Activated CD8-positive, alpha-beta memory T cell treated with anti-CD3 and anti-CD28 coated beads, Interleukin-2, amount 50 U/mL, for 1 hour (primary cell): ENCODE measurements around the gene DNAJC7.

Source experiments
- DNase-seq: peaks from one replicate; pipeline ENCODE4 v3.0.0-alpha.2; 2020; ENCODE audit errors: extremely low read depth

Gene DNAJC7, protein sequence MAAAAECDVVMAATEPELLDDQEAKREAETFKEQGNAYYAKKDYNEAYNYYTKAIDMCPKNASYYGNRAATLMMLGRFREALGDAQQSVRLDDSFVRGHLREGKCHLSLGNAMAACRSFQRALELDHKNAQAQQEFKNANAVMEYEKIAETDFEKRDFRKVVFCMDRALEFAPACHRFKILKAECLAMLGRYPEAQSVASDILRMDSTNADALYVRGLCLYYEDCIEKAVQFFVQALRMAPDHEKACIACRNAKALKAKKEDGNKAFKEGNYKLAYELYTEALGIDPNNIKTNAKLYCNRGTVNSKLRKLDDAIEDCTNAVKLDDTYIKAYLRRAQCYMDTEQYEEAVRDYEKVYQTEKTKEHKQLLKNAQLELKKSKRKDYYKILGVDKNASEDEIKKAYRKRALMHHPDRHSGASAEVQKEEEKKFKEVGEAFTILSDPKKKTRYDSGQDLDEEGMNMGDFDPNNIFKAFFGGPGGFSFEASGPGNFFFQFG

DNA sequence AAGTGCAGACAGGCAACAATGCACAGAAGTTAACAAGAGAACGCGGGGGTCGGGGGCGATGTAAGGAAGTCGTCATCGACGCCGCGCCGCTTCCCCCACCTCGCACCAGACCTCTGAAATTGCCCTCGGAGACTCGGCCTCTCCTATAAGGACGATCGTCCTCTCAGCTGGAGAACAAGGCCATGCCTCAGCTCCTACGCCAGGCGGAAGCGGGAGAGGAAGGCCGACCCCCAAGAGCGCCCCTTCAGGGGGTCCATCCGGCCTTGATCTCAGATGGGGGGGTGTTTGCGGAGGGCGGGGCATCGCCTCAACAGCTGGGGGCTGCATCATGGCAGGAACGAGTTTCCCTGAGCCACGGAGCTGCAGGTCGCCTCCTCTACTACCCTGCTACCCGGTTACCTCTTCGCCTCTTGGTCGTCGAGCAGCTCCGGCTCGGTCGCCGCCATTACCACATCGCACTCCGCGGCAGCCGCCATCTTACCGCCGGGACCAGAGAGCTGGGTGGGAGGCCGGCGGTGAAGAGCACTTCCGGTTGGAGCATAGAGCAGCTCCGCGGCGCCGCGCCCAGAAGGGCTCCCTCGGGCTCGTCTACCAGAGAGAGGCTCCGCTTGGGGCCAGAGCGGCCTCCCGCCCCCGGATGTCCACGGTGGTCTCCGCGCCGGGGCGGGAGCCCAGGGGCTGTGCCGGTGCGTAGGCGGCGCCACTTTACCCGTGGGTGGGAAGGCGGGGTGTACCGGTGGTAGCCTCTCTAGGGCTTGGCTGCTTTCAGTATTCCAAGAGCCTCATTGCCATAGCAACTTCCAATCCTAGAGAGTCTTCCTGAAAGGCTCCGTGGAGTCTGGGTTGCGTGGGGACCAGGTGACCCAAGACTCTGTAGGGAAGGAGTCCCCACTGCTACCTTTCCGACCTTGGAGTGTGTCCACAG lies at the start of gene DNAJC7:
TSS of gene DNAJC7 (minus strand) at position 499 of the 925 bp plus-strand sequence. CDS start at position 476, 23 bp downstream.
- peak; percentile 66 for DNase-seq

DNA sequence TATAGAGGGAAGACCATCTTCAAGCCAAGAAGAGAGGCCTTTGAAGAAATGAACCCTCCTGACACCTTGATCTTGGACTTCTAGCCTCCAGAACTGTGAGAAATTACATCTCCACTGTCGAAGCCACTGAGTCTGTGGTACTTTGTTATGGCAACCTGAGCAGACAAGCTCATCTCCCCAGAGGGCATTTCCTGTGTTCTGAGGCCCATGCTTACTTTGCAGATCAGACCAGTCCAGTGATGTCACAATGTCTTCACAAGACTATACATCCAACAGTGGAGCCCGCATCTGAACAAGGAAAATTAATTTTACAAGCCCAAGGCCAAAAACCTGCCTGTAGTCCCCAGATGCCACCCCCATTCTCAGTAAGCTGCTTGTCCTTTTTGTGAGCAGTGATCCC lies 48.0 kb upstream of the DNAJC7 start:
- DNase-seq: no peak

DNA sequence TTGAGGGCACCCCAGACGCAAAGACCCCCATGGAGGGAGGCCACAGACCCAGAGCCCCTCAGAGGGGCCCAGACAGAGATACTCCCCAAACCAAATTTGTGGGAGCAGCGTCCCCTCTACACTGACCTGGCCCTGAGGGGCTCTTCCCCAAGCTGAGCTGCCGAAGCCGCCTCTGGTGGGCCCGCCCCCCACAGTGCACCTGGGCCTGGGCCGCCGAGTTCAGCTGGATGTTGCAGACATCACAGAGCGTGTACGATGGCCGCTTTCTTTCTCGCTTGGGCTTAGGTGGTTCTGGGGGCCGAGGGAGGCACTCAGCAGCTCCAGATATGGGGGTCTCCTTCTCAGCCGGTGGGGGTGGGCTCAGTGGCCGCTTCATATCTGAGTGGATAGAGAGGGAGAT lies 45.4 kb upstream of the DNAJC7 start:
- no peak for DNase-seq

DNA sequence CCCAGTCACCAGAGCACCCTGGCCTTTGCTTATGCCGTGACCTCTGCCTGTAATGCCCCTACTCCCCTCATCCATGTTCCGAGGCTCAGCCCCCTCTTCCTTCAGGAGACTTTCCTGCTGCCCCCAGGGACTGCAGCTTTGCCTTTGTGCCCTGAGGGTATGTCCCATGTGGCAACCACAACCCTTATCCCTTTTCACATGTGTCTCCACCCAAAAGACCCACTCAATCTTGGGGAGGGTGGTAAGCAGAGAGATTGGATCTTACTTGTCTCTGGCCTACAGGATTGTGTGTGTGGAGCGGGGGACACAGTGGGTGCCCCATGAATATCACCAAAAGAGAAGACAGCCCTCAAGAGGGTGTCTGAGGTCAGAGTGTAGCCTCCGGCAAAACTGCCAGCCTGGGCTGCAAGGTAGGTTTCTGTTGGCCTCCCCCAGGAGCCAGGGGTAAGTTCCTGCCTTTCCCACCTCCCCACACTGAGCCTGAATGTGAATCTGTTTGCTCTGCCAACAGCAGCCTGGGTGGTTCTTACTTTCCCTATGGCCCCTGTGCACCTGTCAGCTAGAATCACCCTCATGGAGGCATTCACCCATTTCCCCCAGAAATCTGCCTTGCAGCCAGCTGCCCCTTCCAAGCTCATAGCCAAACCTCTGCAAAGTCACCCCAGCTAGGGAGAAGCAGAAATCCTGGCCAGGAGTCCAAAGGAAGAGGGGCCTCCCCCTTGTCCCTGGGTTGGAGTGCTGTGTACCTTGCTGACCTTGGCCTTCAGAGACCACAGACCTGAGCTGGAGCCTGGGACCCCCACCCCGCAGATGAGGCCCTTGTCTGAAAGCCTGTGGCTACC lies 44.6 kb upstream of the DNAJC7 start:
- no peak for DNase-seq

DNA sequence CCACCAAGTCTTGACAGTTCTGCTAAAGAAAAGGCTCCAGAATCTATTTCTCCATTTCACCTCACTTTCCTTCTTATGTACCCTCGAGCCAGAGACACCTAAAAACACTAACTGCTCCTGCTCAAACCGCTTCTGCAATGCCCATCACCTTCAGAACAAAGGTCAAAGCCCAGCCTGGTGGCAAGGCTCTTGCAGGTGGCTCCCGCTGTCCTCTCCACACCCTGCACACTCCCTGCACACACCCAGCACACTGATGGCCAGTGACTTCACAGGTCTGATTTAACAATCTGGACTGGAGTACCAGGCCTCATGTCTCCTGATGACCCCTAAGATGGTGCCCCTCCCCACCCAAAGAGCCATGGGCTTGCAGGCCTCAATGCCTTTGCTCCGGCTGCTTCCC lies 43.0 kb upstream of the DNAJC7 start:
- DNase-seq: no peak

DNA sequence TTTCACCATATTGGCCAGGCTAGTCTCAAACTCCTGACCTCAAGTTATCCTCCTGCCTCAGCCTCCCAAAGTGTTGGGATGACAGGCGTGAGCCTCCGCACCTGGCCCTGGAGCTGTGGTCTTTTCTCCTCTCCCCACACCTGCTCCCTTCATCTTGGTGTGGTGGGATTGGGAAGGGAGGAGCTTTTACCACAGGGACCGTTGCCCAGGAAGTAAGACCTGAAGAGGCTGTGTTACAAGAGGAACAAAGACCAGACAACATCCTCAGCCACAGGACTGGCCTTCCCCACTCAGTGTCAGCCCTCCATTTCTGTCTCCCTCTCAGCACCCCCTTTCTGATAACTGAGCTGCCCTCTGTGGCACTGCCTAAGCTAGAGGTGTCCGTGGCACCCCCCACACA lies 42.6 kb upstream of the DNAJC7 start:
- no peak for DNase-seq

DNA sequence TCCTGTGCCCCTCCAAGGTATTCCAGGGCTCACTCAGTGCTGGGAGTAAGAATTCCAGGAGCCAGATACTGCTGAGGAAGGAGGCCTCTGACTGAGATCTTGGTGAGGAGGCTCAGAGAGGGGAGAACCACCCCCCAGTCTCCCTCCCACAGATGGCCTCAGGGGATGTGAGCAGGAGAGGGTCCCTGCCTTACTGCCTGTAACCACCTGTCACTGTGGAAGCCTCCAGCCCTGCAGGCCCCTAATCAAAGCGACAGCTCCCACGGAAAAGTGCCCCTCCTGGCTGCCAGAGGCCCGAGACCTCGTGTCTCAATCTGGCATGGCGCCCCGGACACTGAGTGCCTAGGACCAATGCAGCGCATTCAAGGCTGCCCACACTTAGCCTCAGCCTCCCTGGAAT lies 40.8 kb upstream of the DNAJC7 start:
- DNase-seq: no peak

DNA sequence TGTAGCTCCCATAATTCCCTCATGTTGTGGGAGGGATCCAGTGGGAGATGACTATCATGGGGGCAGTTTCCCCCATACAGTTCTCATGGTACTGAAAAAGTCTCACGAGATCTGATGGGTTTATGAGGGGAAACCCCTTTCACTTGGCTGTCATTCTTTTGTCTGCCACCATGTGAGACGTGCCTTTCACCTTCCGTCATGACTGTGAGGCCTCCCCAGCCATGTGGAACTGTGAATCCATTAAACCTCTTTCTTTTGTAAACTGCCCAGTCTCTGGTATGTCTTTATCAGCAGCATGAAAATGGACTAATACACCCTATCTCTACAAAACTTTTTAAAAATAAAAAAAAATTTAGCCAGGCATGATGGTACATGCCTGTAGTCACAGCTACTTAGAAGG lies 39.4 kb upstream of the DNAJC7 start:
- no peak for DNase-seq

DNA sequence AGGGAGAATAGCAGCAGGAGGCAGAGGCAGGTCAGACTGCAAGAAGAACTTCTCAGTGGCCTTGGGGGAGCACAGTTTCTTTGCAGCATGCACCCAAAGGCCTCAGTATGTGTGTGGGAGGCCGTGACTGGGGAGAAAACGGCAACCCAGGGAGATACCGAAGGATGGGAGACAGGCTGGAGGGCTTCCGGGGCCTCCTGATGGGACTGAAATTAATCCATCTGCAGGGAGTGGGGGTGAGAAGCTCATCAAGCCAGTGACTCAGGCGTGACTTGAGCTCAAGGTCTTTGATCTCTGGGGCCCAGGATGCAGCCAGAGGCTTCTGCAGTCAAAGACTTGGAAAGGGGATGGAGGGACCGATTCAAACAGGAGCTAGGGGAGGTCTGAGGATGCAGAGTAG lies 38.3 kb upstream of the DNAJC7 start:
- no peak for DNase-seq

DNA sequence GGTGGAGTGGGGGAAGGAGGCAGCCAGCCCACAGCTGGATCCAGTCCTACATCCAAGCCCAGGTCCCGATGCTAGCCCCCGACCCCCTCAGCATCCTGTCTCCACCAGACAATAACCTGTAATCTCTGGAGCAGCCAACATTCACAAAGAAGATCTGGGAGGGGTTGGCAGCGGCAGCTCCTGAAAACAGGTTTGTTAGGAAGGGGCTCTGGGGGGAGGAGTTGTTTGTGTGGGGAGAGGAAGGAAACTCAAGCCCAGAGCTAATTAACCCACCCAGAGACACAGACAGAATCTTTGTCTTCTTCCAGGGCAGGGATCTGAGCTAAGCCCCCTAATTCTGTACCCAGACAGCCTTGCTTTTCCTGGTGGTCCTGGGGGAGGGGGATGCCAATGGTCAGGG lies 37.8 kb upstream of the DNAJC7 start:
- DNase-seq: no peak

DNA sequence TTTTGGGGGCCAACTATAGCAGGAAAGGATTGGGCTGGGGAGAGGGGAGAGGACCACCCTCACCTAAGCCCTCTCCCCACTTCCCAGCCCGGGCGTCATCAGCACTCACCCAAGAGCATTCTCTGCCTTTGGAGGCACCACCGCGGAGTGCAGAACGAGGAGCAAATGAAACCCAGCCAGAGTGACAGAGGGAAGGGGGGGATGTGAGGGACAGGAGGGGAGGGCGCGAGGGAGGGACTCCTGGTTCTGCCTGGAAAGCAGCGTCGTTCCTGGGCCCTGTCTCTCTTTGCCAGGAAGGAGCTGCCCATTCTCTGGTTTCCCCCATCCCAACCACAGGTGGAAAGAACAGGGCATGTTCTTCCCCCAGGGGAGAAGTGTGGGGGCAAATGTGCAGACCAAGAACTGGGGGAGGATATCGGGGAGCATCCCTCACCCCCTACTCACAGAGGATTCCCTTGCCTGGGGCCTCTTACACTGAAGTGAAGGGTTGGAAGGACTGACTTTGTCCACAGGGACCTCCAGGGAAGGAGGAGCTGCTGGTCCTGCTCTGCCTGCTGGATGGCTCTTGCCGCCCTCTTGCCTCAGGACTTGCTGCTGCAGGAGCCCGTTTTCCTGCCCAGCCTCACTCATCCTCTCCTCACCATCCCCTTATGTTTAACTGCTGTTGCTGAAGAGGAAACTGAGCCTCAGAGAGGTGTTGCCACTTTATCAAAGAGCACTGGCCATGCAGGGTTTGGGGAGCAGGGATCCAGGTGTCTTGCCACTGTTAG lies 36.7 kb upstream of the DNAJC7 start:
- no peak for DNase-seq

DNA sequence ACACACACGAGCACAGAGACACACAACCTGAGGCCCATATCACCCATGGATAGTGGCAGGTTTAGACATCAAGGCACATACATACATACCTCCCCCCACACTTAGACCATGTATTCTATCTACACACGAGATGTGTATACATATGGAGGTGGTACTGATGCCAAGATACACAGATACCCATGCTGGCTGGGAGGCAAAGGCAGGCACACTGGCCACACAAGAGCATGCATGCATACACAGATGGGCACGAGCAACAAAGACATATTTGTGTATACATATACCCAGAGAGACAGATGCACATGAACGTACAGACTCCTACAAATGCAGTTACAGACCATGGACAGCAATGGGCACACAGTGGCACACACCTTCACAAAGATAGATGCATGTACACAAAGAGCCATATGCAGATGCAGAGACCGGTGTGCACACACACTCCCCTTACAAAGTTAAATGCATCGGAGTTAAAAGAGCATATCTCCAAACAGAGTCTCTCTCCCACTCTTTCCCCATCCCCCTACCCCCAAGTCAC lies 35.2 kb upstream of the DNAJC7 start:
- no peak for DNase-seq

DNA sequence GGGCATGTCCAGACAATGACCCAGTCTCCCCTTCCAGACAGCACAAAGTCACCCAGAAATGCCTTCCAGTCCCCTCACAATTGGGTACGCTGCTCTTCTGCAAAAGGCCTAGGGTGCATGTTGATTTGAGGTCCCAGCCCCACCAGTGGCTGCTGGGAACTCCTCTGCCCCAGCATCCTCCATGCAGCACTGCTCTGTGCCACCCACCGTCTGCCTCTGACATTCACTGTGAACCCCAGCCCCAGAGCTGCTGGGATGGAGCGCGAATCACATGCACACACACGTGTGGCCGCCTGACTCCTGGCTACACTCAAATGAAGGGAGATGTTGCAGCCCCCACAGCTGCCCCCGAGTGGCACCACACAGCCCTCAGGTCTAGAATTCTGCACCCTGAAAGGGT lies 34.4 kb upstream of the DNAJC7 start:
- DNase-seq: no peak

DNA sequence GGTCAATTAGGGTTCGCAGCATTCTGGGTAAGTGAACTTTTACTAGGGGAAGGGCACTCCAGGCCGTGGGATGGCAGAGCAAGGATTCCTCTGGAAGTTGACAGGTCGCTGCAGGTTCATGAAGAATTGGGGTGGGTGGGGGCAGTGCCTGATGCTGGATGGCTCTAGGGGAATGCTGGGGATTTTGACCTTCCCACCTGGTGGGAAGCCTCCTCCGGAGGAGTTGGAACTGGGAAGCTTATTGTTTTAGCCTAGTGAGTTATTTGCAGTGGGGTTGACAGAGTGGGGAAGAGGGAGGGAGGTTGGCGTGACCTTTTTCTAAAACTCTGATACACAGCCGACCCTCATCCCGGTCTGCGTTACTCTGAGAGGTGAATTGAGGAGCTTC lies 33.8 kb upstream of the DNAJC7 start:
- DNase-seq: no peak

DNA sequence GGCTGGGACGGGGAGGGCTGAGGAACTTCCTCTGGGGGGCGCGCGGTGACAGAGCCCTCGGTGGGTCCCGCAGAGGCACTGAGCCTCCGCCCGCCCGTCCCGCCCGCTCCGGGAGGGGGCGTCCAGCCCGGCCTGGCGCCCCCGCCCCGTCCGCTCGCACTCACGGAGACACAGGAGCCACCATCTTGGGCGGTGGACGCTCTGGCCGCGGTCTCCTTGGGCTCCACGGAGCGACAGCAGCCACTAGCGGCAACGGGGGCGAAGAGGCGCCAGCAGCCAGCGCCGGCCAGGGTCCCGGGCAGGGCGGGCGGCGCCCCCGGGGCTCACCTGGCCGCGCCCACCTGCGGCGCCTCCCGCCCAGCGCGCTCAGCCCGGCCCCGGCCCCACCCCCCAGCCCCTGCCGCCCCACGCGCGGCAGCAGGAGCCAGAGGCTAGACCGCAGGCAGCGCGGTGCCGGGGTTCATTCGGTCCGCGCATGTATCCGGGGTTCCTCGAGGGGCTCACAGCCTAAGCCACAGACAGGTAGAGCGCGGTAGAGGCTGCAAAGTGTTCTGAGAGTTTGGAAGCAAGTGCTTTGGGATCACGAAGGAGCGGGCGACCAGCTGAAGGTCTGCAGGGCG lies 33.3 kb upstream of the DNAJC7 start, which contains the start of gene C17orf113:
TSS of gene C17orf113 (minus strand) at position 209 of the 620 bp plus-strand sequence. CDS start 7,225 bp downstream, outside the sequence.
- no peak for DNase-seq

DNA sequence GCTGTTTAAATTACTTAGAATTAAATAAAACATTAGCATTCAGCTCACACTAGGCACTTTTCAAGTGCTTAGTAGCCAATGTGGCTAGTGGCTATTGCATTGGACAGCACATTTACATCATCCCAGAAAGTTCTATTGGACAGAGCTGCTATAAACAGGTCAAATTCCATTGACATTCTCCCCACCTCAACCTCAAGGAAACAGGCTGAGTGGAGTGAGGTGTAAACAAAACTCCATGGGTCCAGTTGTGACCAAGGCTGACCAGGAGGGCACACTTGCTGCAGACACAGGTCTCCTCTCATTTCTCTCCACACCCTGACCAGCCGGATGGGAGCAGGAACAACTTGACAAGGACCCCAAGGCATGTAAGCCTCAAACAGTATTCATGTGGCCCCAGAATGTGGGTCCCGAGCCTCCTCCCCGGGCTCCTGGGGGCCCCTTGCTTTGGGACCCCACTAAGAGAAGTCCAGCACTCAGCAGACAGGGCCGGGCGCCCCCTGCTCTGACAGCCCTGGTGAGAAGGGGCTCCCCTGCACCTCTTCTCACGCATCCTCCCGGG lies 32.7 kb upstream of the DNAJC7 start:
- DNase-seq: no peak

DNA sequence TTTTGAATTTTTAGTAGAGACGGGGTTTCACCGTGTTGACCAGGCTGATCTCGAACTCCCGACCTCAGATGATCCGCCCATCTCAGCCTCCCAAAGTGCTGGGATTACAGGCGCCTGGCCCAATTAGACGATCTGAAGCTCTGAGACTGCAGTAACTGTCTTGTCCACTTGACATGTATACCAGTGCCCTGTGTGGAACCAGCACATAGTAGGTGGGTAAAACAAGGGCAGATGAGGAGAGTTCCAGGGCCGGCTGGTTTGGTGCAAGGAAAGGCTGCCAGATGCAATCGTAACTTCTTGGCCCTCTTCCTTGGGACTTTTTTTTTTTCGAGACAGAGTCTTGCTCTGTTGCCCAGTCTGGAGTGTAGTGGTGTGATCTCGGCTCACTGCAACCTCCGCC lies 30.1 kb upstream of the DNAJC7 start:
- DNase-seq: no peak

DNA sequence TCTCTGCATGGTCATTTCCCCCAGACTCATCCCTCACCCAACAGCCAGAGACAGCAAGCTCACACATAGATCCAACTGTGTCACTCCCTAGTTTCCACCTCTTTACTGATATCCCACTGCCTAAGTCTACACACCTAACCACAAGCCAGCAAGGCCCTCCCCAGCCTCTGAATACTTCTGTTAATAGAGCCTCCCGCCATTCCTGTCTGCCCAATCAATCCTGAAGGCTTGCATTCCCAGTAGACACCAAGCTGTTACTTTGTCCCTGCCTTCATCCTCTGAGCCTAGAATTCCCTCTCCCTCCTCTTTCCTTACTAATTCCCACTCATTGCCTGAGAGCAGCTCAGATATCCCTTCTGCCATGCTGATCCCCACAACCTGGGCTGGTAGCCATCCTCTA lies 28.5 kb upstream of the DNAJC7 start:
- DNase-seq: no peak

DNA sequence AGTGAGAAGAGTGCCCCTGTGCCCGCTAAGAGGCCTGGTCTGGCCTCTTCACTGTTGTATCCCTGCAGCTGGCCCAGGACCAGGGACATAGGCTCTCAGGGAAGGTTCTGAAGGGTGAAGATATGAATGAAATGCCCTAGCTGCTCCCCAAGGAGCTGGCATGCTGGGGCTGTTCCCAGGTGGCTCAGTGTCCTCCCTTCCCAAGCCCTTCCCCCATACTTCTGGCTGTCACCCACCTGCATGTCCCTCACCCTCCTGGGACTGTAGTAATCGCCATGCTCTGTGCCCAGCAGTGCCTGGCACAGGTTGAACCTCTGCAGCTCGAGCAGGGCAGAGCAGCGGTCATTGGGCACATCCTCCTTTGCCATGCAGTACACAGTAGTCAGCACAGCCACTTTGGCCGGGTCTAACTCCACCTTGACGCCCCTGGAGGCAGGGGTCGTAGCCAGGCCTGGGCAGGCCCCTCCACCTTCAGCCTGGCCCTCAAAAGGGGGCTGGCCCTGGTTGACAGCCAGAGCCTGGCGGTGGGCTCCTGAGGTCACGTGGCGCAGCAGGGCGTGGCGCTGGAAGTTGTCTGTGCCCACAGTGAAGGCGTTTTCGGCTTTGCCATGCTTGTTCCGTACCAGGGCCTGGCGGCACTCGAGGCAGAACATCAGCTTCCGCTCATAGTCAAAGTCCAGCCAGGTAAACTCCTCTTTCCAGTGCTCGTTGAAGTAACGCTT lies 25.5 kb upstream of the DNAJC7 start:
- DNase-seq: no peak
